OCI-LY7 (cell line): Measurements from ENCODE around the gene TP53BP1.

Experiments used
- CTCF ChIP-seq: fragments of 200-600 bp; sonication (generic); conservative IDR thresholded peaks from 2 replicates; pipeline ENCODE4 v1.5.1; 2014; ENCODE audit warnings: mild to moderate bottlenecking, antibody characterized with exemption, low read length, moderate library complexity, mixed read lengths
- EZH2phosphoT487 ChIP-seq: fragments of 200-600 bp; sonication (generic); IDR thresholded peaks from 2 replicates; pipeline ENCODE4 v1.6.1; 2018; ENCODE audit warnings: low read depth, borderline replicate concordance, mild to moderate bottlenecking, mixed run types, antibody characterized with exemption, low read length, moderate library complexity, mixed read lengths

- TF ChIP-seq CTCF (no peak), EZH2phosphoT487 (no peak)
Observed at GRCh38 chr15:43508421-43508820, 15.5 kb upstream of the TP53BP1 start.
